ENCODE data around the gene PTPA. TPM values are rescaled to one million over a fixed set of nuclear protein-coding genes. Genes with fewer than 3 reads are reported as not detected.
A peak's percentile ranks its signal among the peaks of the same experiment; 100 is the strongest.

Gene PTPA
- total and polyA plus RNA-seq, 3 experiments from 2014 or later: 15.6 to 116 (median 107) TPM

DNA sequence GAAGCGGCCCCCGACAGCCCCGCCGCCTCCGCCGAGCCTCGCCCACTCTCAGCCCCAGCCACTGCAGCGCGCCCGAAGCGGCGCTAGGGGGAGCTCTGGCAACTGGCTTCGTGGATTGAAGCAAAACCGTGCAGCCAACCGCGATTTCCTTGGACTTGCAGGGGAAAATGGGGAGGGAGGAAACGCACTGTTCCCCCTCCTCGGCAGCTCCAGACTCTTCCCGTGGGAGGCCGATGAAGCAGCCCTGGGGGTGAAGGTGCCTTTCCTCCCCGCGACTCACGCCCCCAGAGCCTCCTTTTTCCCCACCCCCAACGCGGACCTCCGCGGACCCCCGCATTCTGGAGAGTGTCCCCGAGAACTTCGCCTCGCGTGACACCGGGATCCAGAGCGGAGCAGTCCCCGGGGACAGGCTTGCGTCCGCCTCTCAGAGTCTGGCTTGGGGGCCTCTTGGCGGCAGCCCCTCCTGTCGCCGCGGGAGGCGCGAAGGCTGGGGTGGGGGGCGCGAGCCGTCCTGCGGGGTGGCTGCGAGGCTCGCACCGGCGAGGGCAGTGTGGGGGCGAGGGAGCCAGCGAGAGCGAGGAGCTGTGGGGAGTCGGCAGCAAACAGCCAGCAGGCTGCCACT is 63.0 kb downstream of the PTPA start:
- Histone ChIP-seq H3K4me3 (ENCODE audit: low read length) (peak overlapping the region; percentile 67), H3K27me3 (ENCODE audit: insufficient read depth, low read length, poor library complexity, severe bottlenecking) (peaks cover 4% of the 10 kb centered on the region), H3K36me3 (ENCODE audit: insufficient read depth, low read length) (no peaks in the 10 kb centered on the region), H3K27ac (ENCODE audit: low read depth, low read length) (peak overlapping the region; percentile 76), H3K4me1 (ENCODE audit: insufficient read depth, low read length) (no peaks in the 10 kb centered on the region), H3K9me3 (ENCODE audit: low read length) (no peaks in the 10 kb centered on the region)
- Mint-ChIP-seq H3K4me3 (peak overlapping the region; percentile 80 to 98 (median 90)), H3K27ac (peak overlapping the region in 5 of 8 donors; percentile 52 to 89 (median 76)), H3K9me3 (no peaks in the 10 kb centered on the region), H3K4me1 (peaks cover 9 to 24% (median 9%) of the 10 kb centered on the region in 3 donors), H3K36me3 (peaks cover 0 to 10% (median 0%) of the 10 kb centered on the region in 3 donors), H3K27me3 (peaks cover 4 to 12% of the 10 kb centered on the region in 2 donors)
- CTCF ChIA-PET: interaction anchor here (0.6 to 8.8 kb wide), 43 partner anchors 9 to 469 kb away, joined by 3 to 122 read pairs (median 4); partner anchors contain the start of genes C9orf50 and NTMT1
- POLR2A ChIA-PET: interaction anchor here (0.7 to 4.9 kb wide), 7 partner anchors 35 to 563 kb away, joined by 3 to 36 read pairs (median 4); no protein-coding TSS in a partner anchor
- peak; percentile 68 to 85 (median 73) for DNase-seq

DNA sequence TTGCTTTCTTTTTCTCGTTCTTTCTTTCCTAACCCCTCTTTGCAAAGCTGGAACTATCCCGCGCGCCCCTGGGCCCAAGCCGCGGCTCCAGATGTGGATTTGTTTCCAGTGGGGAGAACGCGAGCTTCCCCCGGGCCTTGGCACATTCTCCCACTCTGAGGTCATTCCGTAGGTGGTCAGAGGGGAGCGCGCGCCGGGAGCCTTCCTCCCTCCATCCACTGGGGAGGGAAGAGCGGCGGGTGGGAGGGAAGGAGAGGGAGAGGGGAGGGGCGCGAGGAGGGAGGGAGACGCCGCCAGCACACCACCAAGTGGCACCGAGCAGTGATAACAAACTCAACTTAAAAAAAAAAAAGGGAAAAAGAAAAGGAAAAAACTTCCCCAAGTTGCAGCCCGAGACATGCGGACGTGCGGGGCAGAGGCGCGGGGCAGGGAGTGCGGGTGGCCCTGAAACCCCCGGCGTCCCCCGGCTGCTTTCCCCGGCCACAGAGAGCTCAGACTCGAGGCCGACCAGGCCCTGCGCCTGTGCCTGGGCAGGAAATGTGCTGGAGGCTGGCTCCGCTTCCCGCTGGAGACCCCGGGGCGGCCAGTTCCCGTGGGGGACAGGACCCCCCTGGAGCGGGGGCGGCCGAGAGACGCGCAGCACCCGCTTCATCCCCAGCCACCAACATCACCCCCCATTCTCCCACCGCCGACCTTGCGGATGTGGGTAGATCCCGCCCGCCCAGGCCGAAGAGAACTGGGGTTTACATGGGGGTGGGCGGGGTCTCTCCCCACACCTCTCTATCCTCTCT is 63.7 kb downstream of the PTPA start:
- no peaks in the 10 kb centered on the region for H3K36me3 ChIP-seq (ENCODE audit: insufficient read depth, low read length)
- Mint-ChIP-seq H3K27ac (peak overlapping the region; percentile 47 to 96 (median 89)), H3K36me3 (peaks cover 0 to 10% (median 0%) of the 10 kb centered on the region in 3 donors), H3K9me3 (no peaks in the 10 kb centered on the region), H3K4me1 (peaks cover 9 to 24% (median 9%) of the 10 kb centered on the region in 3 donors), H3K4me3 (peak overlapping the region; percentile 88 to 98 (median 91)), H3K27me3 (peaks cover 4 to 12% of the 10 kb centered on the region in 2 donors)
- ChIA-PET POLR2A (interaction anchor here (0.7 to 4.9 kb wide), 9 partner anchors 36 to 563 kb away, joined by 3 to 36 read pairs (median 4); no protein-coding TSS in a partner anchor), CTCF (interaction anchor here (0.6 to 8.8 kb wide), 33 partner anchors 8 to 468 kb away, joined by 3 to 122 read pairs (median 6); partner anchors contain the start of genes C9orf50 and NTMT1)
- DNase-seq: peak in 4 of 5 donors; percentile 24 to 66 (median 36)
- H3K27ac ChIP-seq (ENCODE audit: low read depth, low read length): peak overlapping the region; percentile 76
- peak overlapping the region; percentile 67 for H3K4me3 ChIP-seq (ENCODE audit: low read length)
- no peaks in the 10 kb centered on the region for H3K4me1 ChIP-seq (ENCODE audit: insufficient read depth, low read length)
- H3K9me3 ChIP-seq (ENCODE audit: low read length): no peaks in the 10 kb centered on the region
- H3K27me3 ChIP-seq (ENCODE audit: insufficient read depth, low read length, poor library complexity, severe bottlenecking): peaks cover 4% of the 10 kb centered on the region

DNA sequence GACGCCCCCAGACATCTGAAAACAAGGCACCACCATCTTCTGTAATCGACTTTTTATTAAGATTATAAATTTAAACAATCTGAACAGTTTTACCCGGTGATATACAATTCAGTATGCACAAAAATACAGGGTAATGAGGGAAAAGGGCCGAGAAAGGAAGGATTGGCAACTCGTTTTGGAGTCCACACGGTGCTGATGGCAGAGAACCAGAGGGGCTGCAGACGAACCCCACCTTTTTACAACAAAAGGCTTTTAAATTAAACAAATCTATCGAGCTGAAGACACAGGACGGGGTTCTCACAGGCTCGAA is 64.3 kb downstream of the PTPA start:
- peaks cover 4 to 12% of the 10 kb centered on the region in 2 donors for H3K27me3 Mint-ChIP-seq
- peak overlapping the region; percentile 88 to 98 (median 91) for H3K4me3 Mint-ChIP-seq
- Histone ChIP-seq H3K27ac (ENCODE audit: low read depth, low read length) (peak overlapping the region; percentile 76), H3K4me3 (ENCODE audit: low read length) (peak overlapping the region; percentile 67), H3K36me3 (ENCODE audit: insufficient read depth, low read length) (no peaks in the 10 kb centered on the region), H3K4me1 (ENCODE audit: insufficient read depth, low read length) (no peaks in the 10 kb centered on the region), H3K9me3 (ENCODE audit: low read length) (no peaks in the 10 kb centered on the region), H3K27me3 (ENCODE audit: insufficient read depth, low read length, poor library complexity, severe bottlenecking) (peaks cover 4% of the 10 kb centered on the region)
- DNase-seq: no peak
- no peaks in the 10 kb centered on the region for H3K9me3 Mint-ChIP-seq
- peaks cover 0 to 10% (median 0%) of the 10 kb centered on the region in 3 donors for H3K36me3 Mint-ChIP-seq
- CTCF ChIA-PET: interaction anchor here (1.1 to 8.8 kb wide), 9 partner anchors 10 to 450 kb away, joined by 3 to 122 read pairs (median 7); partner anchors contain the start of gene NTMT1
- H3K27ac Mint-ChIP-seq: peak overlapping the region; percentile 47 to 96 (median 87)
- H3K4me1 Mint-ChIP-seq: peaks cover 9 to 20% (median 9%) of the 10 kb centered on the region in 3 donors
- POLR2A ChIA-PET: interaction anchor here (1.0 to 4.9 kb wide), 4 partner anchors 61 to 562 kb away, joined by 4 to 36 read pairs (median 10); no protein-coding TSS in a partner anchor

DNA sequence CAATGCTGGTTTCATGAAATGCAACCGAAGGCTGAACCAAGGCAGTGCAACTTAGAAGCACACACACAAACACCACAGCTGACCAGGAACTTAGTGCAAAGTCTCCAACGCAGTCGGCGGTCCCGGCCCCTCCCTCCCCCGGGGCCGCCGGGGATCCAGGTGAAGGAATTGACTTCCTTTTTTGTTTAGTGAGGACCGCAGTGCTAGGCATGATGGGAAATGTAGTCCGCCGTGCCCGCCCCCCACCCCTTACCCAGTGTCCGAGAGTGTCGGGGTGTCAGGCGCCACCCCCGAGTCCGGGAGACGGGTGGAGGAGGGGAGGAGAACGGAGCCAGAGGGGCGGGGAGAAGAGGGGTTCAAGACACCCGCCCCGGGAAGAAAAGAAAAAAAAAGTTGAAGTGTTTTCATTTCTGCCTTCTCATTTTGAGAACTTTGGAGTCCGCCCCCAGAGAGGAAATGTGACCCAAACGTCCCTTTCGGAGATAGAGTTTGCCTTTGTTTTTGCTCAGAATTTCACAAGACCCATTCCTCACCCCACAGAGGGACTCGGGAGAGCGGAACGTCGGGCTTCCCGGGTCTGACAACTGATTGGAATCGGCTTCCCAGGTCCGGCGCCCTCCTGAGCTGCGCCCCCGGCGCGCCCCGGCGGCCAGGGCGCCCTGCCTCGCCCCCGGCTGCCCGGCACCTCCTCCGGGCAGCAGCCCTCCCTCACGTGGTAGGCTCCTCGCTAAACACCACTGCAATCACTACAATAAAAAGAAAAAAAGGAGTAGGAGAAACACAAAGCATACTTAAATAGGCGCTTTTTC is 64.8 kb downstream of the PTPA start:
- POLR2A ChIA-PET: interaction anchor here (0.5 to 4.9 kb wide), 6 partner anchors 61 to 862 kb away, joined by 3 to 36 read pairs (median 9); no protein-coding TSS in a partner anchor
- Histone ChIP-seq H3K36me3 (ENCODE audit: insufficient read depth, low read length) (no peaks in the 10 kb centered on the region), H3K27me3 (ENCODE audit: insufficient read depth, low read length, poor library complexity, severe bottlenecking) (peaks cover 4% of the 10 kb centered on the region), H3K4me1 (ENCODE audit: insufficient read depth, low read length) (no peaks in the 10 kb centered on the region), H3K4me3 (ENCODE audit: low read length) (peak overlapping the region; percentile 67), H3K27ac (ENCODE audit: low read depth, low read length) (peak overlapping the region; percentile 76), H3K9me3 (ENCODE audit: low read length) (no peaks in the 10 kb centered on the region)
- no peaks in the 10 kb centered on the region for H3K9me3 Mint-ChIP-seq
- H3K36me3 Mint-ChIP-seq: peaks cover 0 to 10% (median 0%) of the 10 kb centered on the region in 3 donors
- peaks cover 9 to 20% (median 9%) of the 10 kb centered on the region in 3 donors for H3K4me1 Mint-ChIP-seq
- peak overlapping the region; percentile 88 to 98 (median 91) for H3K4me3 Mint-ChIP-seq
- H3K27ac Mint-ChIP-seq: peak overlapping the region; percentile 47 to 96 (median 87)
- H3K27me3 Mint-ChIP-seq: peaks cover 3 to 12% of the 10 kb centered on the region in 2 donors
- DNase-seq: peak; percentile 36 to 82 (median 57)
- CTCF ChIA-PET: interaction anchor here (0.6 to 8.8 kb wide), 8 partner anchors 35 to 1782 kb away, joined by 3 to 122 read pairs (median 5); partner anchors contain the start of gene NTMT1

DNA sequence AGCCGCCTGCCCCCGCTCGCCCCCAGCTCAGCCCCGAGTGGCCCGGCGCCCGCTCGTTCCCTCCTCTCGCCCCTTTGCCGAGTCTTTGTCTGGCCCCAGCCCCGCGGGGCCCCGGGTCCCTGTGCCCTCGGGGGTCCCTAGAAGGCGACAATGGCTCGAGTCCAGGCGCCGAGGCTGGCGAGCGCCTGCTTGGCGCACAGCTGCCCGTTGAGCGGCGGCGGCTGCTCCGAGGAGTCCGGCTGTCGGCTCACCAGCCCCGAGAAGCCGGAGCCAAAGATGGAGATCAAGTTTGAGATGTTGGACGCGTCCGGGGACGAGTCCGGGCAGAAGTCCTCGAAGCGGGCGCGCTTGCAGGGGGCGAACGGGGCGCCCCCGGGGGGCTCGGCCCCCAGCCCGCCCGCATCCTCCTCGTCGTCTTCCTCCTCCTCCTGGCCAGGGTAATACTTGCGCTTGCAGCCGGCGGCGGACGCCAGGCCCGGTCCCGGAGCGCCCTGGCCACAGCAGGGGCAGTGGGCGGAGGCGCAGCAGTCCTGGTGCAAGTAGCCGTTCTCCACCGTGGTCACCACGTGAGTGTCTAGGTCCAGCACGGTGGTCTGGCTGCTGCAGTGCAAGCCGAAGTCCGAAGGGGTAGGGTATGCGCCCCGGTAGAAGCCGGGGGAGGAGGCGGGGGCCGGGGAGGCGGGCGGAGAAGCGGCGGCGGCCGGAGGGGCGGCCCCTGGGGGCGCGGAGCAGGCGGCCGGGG is 65.7 kb downstream of the PTPA start:
- Histone ChIP-seq H3K4me3 (ENCODE audit: low read length) (peak overlapping the region; percentile 67), H3K27ac (ENCODE audit: low read depth, low read length) (peak overlapping the region; percentile 72), H3K4me1 (ENCODE audit: insufficient read depth, low read length) (no peaks in the 10 kb centered on the region), H3K27me3 (ENCODE audit: insufficient read depth, low read length, poor library complexity, severe bottlenecking) (peaks cover 4% of the 10 kb centered on the region), H3K36me3 (ENCODE audit: insufficient read depth, low read length) (no peaks in the 10 kb centered on the region), H3K9me3 (ENCODE audit: low read length) (no peaks in the 10 kb centered on the region)
- DNase-seq: peak in 1 of 5 donors; percentile 18
- Mint-ChIP-seq H3K36me3 (peaks cover 0 to 10% (median 0%) of the 10 kb centered on the region in 3 donors), H3K4me1 (peaks cover 9 to 20% (median 9%) of the 10 kb centered on the region in 3 donors), H3K27me3 (peaks cover 0 to 12% of the 10 kb centered on the region in 2 donors), H3K9me3 (no peaks in the 10 kb centered on the region), H3K27ac (peak overlapping the region in 2 of 8 donors; percentile 58 to 60), H3K4me3 (peak overlapping the region; percentile 88 to 98 (median 91))
- POLR2A ChIA-PET: interaction anchor here (0.5 to 4.9 kb wide), 9 partner anchors 34 to 862 kb away, joined by 3 to 36 read pairs (median 8); no protein-coding TSS in a partner anchor
- CTCF ChIA-PET: interaction anchor here (0.6 to 8.8 kb wide), 13 partner anchors 10 to 1783 kb away, joined by 3 to 122 read pairs (median 5); partner anchors contain the start of gene NTMT1

DNA sequence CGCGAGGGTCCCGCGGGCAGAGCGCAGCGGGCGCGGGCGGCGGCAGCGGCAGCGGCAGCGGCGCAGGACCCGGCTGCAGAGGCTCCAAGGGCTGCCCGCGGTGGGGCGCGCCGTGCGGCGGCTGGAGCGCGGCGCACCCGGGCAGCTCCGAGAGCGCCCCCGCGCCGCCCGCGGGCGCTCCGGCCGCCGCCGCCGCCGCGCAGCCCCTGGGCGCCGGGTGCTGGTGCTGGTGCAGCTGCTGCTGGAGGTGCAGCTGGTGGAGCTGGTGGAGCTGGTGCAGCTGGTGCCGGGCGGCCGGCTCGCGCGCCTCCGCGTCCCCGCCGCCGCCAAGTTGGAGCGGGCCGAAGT is 66.2 kb downstream of the PTPA start:
- no peak for DNase-seq
- POLR2A ChIA-PET: interaction anchor here (0.6 to 4.9 kb wide), 12 partner anchors 34 to 447 kb away, joined by 3 to 36 read pairs (median 6); no protein-coding TSS in a partner anchor

More for the DNA sequence above, 66.2 kb downstream of the PTPA start:
- peak overlapping the region in 1 of 8 donors; percentile 87 for H3K27ac Mint-ChIP-seq
- H3K4me1 Mint-ChIP-seq: peaks cover 9 to 20% (median 9%) of the 10 kb centered on the region in 3 donors
- peaks cover 0 to 8% of the 10 kb centered on the region in 2 donors for H3K27me3 Mint-ChIP-seq
- H3K4me3 Mint-ChIP-seq: peak overlapping the region in 5 of 7 donors; percentile 92 to 96 (median 93)
- H3K36me3 Mint-ChIP-seq: peaks cover 0 to 10% (median 0%) of the 10 kb centered on the region in 3 donors
- Histone ChIP-seq H3K4me1 (ENCODE audit: insufficient read depth, low read length) (no peaks in the 10 kb centered on the region), H3K27ac (ENCODE audit: low read depth, low read length) (peak overlapping the region; percentile 61), H3K27me3 (ENCODE audit: insufficient read depth, low read length, poor library complexity, severe bottlenecking) (peaks cover 4% of the 10 kb centered on the region), H3K4me3 (ENCODE audit: low read length) (peak overlapping the region; percentile 71), H3K9me3 (ENCODE audit: low read length) (no peaks in the 10 kb centered on the region), H3K36me3 (ENCODE audit: insufficient read depth, low read length) (no peaks in the 10 kb centered on the region)
- CTCF ChIA-PET: interaction anchor here (1.0 to 2.9 kb wide), 18 partner anchors 9 to 464 kb away, joined by 3 to 11 read pairs (median 4); no protein-coding TSS in a partner anchor
- H3K9me3 Mint-ChIP-seq: no peaks in the 10 kb centered on the region

All from CD8-positive, alpha-beta memory T cell (primary cell).